Left renal pelvis (tissue), 4 donors: Measurements from ENCODE around the gene BTNL8. TPM values are rescaled to one million over a fixed set of nuclear protein-coding genes. Genes with fewer than 3 reads are reported as not detected.

Experiments used
- DNase-seq, 4 donors: peaks; one replicate each; pipeline ENCODE4 v3.0.0-alpha.2; 2013; ENCODE audit warnings: low read depth in 4 of 4, low spot score in 3 of 4
- polyA plus RNA-seq, 4 donors: library from polyadenylated mRNA; unstranded; fragments of 120-200 nt; gene quantifications; one replicate each; pipeline ENCODE4 v1.2.1, GENCODE V29; 2013; ENCODE audit not compliant: insufficient read length in 4 of 4

The BTNL8 gene
- polyA plus RNA-seq, 4 donors: 0.24 to 0.84 (median 0.37) TPM; not detected in 1

- DNase-seq: no peak
Measured at GRCh38 chr5:180950291-180950949, 51.5 kb downstream of the BTNL8 start.

DNA sequence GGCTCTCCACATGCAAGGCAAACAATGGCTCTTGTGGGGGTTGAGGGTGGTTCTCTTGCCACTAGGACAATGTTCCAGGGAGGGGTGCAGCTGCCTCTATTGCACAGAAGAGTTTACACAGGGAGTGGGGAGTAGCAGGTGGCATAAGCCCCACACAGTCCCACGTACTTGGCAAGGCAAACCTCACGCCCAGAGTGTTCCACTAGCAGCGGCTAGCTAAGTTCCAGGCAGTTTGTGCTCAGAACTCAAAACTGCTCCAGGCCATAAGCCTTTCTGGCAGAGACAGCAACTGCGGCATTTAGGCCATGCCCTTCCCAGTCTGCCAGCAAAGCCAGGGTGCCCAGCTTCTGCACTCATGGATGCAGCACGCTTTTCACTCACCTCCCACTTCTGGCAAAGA is 60.7 kb downstream of the BTNL8 start:
- no peak for DNase-seq

DNA sequence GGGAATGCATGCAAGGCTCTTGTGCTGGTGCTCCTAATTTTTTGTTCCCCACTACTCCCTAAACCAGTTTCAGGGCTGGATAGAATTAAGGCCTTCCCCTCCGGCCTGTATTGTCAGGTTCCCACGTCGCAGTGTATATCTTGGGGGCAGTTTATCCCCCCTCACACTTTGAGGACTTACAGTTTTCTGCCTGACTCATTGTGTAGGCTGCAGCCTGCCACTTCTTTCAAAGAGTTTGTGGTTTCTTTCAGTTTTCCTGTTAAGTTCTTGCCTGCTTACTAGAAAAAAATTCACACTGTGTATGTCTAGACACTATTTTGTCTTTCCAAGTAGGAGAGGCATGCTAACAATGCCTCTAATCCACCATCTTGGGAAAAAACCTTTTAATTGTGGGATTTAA is 61.2 kb downstream of the BTNL8 start:
- DNase-seq: no peak

- no peak for DNase-seq
Measured at GRCh38 chr5:180969406-180969805, 70.4 kb downstream of the BTNL8 start.

- no peak for DNase-seq
Measured at GRCh38 chr5:180970336-180970735, 71.4 kb downstream of the BTNL8 start.

GRCh38 chr5:180970875-180971274 is 71.9 kb downstream of the BTNL8 start:
- DNase-seq: no peak

DNA sequence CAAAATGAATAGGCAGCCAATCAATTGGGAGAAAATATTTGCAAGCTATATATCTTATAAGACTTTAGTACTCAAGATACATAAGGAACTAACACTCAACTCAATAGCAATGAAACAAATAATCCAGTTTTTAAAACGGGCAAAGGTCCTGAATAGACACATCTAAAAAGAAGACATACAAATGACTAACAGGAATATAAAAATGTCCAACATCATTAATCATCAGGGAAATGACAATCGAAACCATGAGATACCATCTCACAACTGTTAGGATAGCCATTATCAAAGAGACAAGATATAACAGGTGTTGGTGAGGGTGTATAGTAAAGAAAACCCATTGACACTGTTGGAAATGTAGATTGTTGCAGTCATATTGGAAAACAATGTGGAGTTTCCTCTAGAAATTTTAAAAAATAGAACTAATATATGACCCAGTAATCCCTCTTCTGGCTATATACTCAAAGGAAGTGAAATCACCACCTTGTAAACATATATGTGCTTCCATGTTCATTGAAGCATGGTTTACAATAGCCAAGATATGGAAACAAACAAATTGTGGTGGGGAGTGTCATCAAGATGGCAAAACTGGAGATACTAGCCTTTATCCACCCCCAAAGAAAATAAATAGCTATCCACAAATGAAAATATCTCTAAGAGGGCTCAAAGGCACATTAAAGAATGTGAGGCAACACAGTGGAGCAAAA is 75.8 kb downstream of the BTNL8 start:
- no peak for DNase-seq

GRCh38 chr5:180975338-180975737 is 76.4 kb downstream of the BTNL8 start:
- no peak for DNase-seq

DNA sequence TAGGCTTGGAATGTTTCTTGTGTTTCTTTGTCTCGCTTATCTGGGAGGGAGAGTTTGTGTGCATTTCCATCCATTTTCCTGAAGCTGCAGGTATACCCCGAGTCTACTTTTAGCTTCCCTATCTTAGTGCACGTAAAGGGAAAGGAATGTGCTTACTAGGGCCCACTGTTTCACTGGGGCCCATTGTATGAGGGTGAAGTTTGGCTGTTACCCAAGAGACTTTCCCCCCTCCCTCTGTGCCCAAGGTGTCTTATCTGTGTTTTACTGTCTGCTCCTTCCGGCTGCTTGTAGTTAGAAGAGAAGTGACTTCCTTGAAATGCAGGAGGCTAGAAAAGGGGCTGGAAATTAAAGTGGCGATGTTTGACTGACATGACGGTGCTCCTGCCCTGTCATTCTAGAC is 77.6 kb downstream of the BTNL8 start:
- no peak for DNase-seq

- no peak for DNase-seq
Measured at GRCh38 chr5:180977852-180978251, 78.9 kb downstream of the BTNL8 start.

DNA sequence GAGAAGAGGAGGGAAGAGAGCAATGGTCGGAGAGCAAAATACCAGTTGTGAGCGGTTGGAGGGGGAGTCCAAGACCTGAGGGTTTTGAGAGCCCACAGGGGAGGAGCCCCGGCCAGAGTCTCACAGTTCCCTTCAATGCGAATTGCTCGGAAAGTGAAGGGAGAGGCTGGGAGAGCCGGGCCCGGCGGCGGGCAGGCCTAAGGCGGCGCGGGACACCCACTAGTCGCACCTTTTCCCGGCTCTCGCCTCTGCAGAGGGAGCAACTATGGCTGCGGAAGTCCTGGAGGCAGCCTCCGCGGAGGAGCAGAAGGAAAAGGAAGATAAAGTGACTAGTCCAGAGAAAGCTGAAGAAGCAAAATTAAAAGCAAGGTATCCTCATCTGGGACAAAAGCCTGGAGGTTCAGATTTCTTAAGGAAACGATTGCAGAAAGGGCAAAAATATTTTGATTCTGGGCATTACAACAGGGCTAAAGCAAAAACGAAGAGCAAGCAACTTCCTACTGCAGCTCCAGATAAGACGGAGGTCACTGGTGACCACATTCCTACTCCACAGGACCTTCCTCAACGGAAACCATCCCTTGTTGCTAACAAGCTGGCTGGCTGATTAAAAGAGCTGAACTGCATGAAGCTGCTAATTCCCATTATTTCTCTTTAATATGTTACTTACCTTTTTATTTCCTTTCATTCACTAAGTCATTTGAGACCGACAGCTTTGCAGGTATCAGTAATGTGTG is 83.2 kb downstream of the BTNL8 start:
- DNase-seq: no peak

GRCh38 chr5:180988016-180988415 is 89.1 kb downstream of the BTNL8 start:
- no peak for DNase-seq

GRCh38 chr5:180988592-180988991 is 89.6 kb downstream of the BTNL8 start, which contains the start of gene BTNL3:
TSS of gene BTNL3 (plus strand) at chr5:180988846. CDS start at chr5:180989029, 183 bp downstream.
- no peak for DNase-seq

DNA sequence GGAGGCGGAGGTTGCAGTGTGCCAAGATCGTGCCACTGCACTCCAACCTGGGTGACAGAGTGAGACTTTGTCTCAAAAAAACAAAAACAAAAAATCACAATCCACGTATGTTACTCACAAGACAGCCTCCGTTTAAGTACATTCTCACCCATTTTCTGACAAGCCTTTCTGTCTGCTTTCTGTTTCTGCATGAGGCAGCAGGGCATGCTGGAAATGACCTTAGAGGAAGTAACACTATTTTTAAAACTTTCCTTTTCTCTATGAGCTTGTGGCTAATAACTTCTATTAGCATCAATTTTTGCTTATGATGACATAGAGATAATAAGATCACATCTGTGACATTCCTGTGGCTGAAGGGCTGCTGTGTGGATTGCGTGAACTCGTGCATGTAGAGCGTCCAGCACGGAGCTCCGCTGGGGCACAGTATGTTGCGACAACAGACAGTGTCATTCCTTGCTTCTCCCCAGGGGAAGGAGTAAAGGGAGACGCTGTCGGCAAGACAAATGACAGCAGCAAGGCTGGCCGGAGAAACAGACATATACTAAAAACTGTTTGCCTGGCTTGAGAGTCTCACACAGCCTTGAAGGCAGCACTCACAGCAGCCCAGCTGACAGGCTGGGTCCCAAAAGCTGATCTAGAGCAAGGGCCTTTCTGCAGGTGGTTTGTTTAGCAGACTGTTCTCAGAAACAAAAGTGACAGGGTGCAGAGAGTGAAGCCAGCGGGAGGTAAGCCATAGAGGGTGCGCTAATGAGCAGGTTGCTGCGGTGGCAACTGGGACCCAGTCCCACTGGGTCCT is 91.3 kb downstream of the BTNL8 start:
- no peak for DNase-seq

DNA sequence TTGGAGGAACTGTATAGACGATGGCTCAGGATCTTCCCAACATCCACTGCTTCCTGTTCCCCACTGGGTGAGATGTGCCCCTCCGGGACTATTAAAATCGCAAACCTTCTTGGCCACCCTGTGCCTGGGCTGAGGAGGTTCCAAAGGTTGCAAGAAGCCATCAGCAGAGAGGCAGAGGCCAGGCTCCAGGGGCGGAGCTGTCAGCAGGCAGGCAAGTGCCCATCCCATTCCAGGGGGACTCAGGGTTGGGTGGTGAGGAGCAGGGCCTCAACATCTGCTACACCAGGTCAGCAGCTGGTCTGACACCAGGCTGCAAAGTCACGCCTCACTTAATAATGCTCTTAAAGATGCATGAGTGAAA is 91.9 kb downstream of the BTNL8 start:
- no peak for DNase-seq

Other genes starting within 250 kb of the BTNL8 start
- gene FLT4, start 249.6 kb upstream of the BTNL8 start, polyA plus RNA-seq: 10 to 100 TPM in 3 of 4 donors, 1 to 10 TPM in 1; 9.3 to 32.5 (median 25.4) TPM
- not detected for gene OR2Y1, start 159.1 kb upstream of the BTNL8 start, polyA plus RNA-seq
- gene MGAT1, start 96.4 kb upstream of the BTNL8 start, polyA plus RNA-seq: 10 to 100 TPM; 68.5 to 94.9 (median 78.4) TPM
- 10 to 100 TPM; 39.5 to 65.4 (median 61.8) TPM for gene ZFP62, start 37.9 kb upstream of the BTNL8 start, polyA plus RNA-seq
- under 1 TPM in 3 of 4 donors, not detected in 1; 0.05 to 0.11 (median 0.10) TPM for gene BTNL3, start 89.7 kb downstream of the BTNL8 start, polyA plus RNA-seq
- gene BTNL9, start 141.1 kb downstream of the BTNL8 start, polyA plus RNA-seq: 10 to 100 TPM in 1 of 4 donors, 1 to 10 TPM in 3; 4.2 to 10.0 (median 7.4) TPM
- not detected for gene OR2V1, start 232.0 kb downstream of the BTNL8 start, polyA plus RNA-seq
- gene OR2V2, start 248.4 kb downstream of the BTNL8 start, polyA plus RNA-seq: under 1 TPM in 2 of 4 donors, not detected in 2; 0.05 to 0.06 TPM